ENCODE results near the gene KIF26B.
"Not testable (repeated sequence)": the region's sequence is repeated elsewhere in the genome, so short reads cannot be mapped to it uniquely, and the experiment has no call there.

The KIF26B gene

DNA sequence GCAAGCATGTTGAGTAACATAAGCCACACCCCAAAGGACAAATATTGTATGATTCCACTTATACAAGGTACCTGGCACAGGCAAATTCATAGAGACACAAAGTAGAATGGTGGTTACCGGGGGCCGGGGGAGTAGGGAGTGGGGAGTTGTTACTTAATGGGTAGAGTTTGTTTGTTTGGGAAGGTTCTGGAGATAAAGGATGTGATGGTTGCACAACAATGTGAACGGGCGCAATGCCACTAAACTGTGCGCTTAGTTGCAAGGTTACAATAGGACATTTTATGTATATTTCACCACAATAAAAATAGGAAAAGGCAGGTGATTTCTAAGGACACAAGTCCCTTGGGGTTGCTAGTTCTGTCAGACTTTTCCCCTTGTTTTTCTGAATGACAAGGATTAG lies 516.6 kb downstream of the KIF26B start:
- H3K9ac ChIP-seq (ENCODE audit: insufficient read length, low read depth): no peak overlapping the region
- H3K9me3 ChIP-seq (ENCODE audit: insufficient read depth, low read length): no peaks in the 10 kb centered on the region
- TF ChIP-seq YY1 (IDR thresholded peaks at IDR 0.05; ENCODE audit: insufficient read depth, insufficient read length) (no peak), ZNF274 (IDR thresholded peaks at IDR 0.05; ENCODE audit: low read depth, low read length) (no peak), SUZ12 (IDR thresholded peaks at IDR 0.05; ENCODE audit: extremely low read depth, insufficient read depth, insufficient read length) (no peak)

DNA sequence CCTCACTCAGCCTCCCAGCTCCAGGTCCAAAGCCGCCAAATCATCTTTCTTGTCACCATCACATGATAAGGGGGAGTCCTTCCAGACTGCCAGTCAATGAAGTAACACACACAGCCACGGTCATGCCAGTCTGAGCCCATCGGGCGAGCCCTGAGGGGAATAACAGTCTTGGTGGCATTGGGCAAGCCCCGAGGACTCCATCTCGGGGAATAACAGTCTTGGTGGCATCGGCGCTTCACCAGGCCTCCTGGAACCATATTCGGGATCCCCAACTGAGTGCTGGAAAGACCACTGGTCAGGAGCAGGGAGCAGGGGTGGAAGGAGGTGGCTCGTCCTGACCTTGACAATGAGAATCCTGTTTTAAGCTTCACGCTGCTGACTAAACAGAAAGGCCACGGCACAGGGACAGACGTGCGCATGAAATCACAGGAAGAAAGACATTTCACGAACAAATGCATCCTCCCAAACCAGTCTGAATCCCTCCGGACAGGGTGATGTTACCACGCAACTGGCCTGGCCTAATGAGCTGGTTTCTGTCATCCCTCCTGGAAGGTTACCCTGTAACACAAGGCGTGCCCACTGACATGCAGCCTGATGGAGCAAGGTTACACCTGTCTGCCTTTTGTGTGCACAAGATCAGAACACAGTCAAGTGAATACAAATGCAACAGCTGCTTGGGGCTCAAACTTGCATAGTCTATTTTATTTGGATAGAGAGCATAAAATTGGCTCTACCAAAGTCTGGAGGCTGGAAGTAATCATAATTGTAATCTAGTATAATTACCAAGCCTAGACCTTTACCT lies 517.4 kb downstream of the KIF26B start:
- no peaks in the 10 kb centered on the region for H3K9me3 ChIP-seq (ENCODE audit: insufficient read depth, low read length)
- H3K9ac ChIP-seq (ENCODE audit: insufficient read length, low read depth): no peak overlapping the region
- no peak for DNase-seq (ENCODE audit: low read depth, low spot score)
- no peak for TF ChIP-seq SUZ12 (IDR thresholded peaks at IDR 0.05; ENCODE audit: extremely low read depth, insufficient read depth, insufficient read length)
- TF ChIP-seq ZNF274 (IDR thresholded peaks at IDR 0.05; ENCODE audit: low read depth, low read length): no peak
- no peak for TF ChIP-seq YY1 (IDR thresholded peaks at IDR 0.05; ENCODE audit: insufficient read depth, insufficient read length)
- H3K27me3 ChIP-seq (ENCODE audit: insufficient read depth, insufficient read length): no peaks in the 10 kb centered on the region
- no peaks in the 10 kb centered on the region for H3K36me3 ChIP-seq (ENCODE audit: insufficient read depth, insufficient read length, low read length)
- H3K4me3 ChIP-seq (ENCODE audit: insufficient read length, low read depth): no peak overlapping the region
- no peaks in the 10 kb centered on the region for H3K4me1 ChIP-seq (ENCODE audit: insufficient read depth, insufficient read length)

More for the DNA sequence above, 516.6 kb downstream of the KIF26B start:
- H3K4me3 ChIP-seq (ENCODE audit: insufficient read length, low read depth): no peak overlapping the region
- H3K36me3 ChIP-seq (ENCODE audit: insufficient read depth, insufficient read length, low read length): no peaks in the 10 kb centered on the region
- no peaks in the 10 kb centered on the region for H3K4me1 ChIP-seq (ENCODE audit: insufficient read depth, insufficient read length)
- DNase-seq (ENCODE audit: low read depth, low spot score): no peak
- H3K27me3 ChIP-seq (ENCODE audit: insufficient read depth, insufficient read length): no peaks in the 10 kb centered on the region

DNA sequence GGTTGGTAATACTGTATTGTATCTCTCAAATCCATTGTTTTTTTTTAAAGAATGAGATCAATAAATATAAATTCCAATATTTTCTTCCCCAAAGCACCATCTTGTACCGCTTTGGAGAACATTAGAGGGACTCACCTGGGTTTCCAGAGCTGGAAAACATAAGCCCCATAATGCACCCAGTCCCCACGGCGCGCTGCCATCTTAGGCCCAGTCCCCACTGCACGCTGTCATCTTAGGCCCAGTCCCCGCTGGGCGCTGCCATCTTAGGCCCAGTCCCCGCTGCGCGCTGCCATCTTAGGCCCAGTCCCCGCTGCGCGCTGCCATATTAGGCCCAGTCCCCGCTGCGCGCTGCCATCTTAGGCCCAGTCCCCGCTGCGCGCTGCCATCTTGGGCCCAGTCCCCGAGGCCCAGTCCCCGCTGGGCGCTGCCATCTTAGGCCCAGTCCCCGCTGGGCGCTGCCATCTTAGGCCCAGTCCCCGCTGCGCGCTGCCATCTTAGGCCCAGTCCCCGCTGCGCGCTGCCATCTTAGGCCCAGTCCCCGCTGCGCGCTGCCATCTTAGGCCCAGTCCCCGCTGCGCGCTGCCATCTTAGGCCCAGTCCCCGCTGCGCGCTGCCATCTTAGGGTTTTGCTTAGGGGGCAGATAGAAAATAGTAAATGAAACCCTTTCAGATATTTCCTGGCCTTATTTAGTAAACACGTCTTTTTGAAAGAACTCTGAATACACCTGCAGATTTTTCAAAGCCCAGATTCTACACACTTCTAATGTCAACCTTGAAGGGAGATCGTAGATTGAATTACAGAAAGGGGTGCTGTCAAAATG lies 518.3 kb downstream of the KIF26B start:
- H3K27me3 ChIP-seq (ENCODE audit: insufficient read depth, insufficient read length); H3K9me3 ChIP-seq (ENCODE audit: insufficient read depth, low read length); H3K9ac ChIP-seq (ENCODE audit: insufficient read length, low read depth); DNase-seq (ENCODE audit: low read depth, low spot score); H3K4me3 ChIP-seq (ENCODE audit: insufficient read length, low read depth); H3K36me3 ChIP-seq (ENCODE audit: insufficient read depth, insufficient read length, low read length); H3K4me1 ChIP-seq (ENCODE audit: insufficient read depth, insufficient read length): not testable (repeated sequence)

DNA sequence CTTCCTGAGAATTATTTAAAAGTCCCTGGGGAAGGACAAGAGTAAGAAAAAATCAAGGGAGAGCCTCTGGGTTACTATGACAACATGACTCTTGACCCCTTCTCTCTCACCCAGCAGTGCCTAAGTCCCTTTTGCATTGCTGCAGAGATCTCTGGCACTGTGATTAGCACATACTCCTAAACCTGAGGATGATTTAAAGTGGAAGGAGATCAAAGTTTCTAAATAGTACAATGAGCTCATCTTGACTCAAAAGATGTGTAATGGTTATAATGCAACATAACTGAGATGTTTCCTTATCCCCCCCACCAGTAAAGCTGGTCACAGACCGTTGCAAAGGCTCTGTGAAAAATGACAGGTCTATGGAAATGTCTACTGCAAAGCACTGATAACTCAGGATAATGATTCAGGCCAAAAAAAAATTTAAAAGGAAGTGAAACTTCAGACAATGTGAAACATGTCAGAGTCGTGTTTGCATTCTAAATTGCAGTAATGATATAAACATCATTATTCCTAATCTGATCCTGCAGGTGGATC lies 519.2 kb downstream of the KIF26B start:
- no peaks in the 10 kb centered on the region for H3K4me1 ChIP-seq (ENCODE audit: insufficient read depth, insufficient read length)
- no peaks in the 10 kb centered on the region for H3K9me3 ChIP-seq (ENCODE audit: insufficient read depth, low read length)
- no peak for TF ChIP-seq SUZ12 (IDR thresholded peaks at IDR 0.05; ENCODE audit: extremely low read depth, insufficient read depth, insufficient read length)
- no peak for TF ChIP-seq YY1 (IDR thresholded peaks at IDR 0.05; ENCODE audit: insufficient read depth, insufficient read length)
- TF ChIP-seq ZNF274 (IDR thresholded peaks at IDR 0.05; ENCODE audit: low read depth, low read length): no peak
- no peaks in the 10 kb centered on the region for H3K36me3 ChIP-seq (ENCODE audit: insufficient read depth, insufficient read length, low read length)
- DNase-seq (ENCODE audit: low read depth, low spot score): no peak
- no peak overlapping the region for H3K9ac ChIP-seq (ENCODE audit: insufficient read length, low read depth)
- H3K27me3 ChIP-seq (ENCODE audit: insufficient read depth, insufficient read length): no peaks in the 10 kb centered on the region
- H3K4me3 ChIP-seq (ENCODE audit: insufficient read length, low read depth): no peak overlapping the region

DNA sequence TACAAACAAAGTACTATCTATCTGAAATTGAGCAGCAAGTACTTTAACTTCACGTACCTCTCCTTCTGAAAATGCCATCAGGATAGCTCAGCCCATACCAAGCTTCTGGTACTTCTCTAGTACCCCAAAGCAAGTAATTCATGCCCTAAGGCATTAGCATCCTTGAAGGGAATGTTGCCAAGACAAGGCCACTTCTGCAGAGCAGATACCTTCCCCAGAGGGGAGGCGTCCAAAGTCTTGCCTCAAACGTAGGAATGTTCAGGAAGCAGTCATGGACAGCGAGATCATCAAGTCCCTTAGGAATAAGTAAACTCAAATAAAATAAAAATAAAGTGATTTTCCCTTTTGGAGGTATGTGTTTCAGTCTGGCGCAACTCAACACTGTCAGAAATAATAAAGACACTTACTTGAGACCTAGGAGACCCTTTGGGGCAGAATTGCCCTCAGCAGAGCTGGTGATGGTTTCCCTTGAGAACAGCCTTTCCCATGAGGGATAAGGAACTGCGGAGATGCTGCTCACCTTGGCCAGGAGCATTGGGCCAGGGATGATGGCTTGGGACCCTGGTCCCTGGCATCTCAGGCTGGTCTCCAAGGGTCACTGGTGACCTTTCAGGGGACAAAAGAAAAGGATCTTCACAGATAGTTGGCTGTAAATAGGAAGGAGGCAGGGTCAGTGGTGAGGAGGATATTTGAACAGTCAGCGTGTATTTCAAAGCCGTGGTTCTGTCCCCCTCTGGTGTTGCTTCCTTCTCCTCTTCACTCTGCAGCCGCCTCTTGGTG lies 522.9 kb downstream of the KIF26B start:
- Histone ChIP-seq H3K36me3 (ENCODE audit: insufficient read depth, insufficient read length, low read length) (no peaks in the 10 kb centered on the region), H3K4me3 (ENCODE audit: insufficient read length, low read depth) (no peak overlapping the region), H3K9me3 (ENCODE audit: insufficient read depth, low read length) (no peaks in the 10 kb centered on the region), H3K4me1 (ENCODE audit: insufficient read depth, insufficient read length) (no peaks in the 10 kb centered on the region), H3K27me3 (ENCODE audit: insufficient read depth, insufficient read length) (no peaks in the 10 kb centered on the region), H3K9ac (ENCODE audit: insufficient read length, low read depth) (no peak overlapping the region)
- DNase-seq (ENCODE audit: low read depth, low spot score): no peak
- TF ChIP-seq YY1 (IDR thresholded peaks at IDR 0.05; ENCODE audit: insufficient read depth, insufficient read length): no peak
- TF ChIP-seq ZNF274 (IDR thresholded peaks at IDR 0.05; ENCODE audit: low read depth, low read length): no peak
- TF ChIP-seq SUZ12 (IDR thresholded peaks at IDR 0.05; ENCODE audit: extremely low read depth, insufficient read depth, insufficient read length): no peak

DNA sequence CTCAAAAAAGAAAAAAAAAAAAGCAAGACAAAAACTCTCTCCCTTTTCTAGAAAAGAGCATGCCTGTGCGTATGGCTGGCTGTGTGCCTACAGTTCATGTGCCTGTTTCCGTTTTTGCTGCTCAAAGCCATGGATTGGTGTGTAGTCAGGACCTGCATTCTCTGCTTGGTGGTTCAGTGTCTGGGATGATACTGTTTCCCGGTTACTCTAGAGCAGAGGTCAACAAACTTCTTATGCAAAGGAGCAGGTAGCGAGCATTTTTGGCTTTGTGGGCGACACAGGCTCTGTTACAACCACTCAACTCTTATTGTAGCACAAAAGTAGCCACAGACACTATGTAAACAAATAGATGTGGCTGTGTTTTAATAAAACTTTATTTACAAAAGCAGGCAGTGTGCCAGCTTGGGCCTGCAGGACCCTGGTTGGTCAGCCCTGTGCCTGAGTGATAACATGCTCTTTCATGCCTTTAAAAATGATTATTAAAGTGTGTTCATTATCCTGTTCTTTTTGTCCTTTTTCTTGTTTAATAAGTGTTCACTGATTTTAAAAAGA lies 524.2 kb downstream of the KIF26B start:
- H3K9me3 ChIP-seq (ENCODE audit: insufficient read depth, low read length): no peaks in the 10 kb centered on the region
- no peak overlapping the region for H3K9ac ChIP-seq (ENCODE audit: insufficient read length, low read depth)
- DNase-seq (ENCODE audit: low read depth, low spot score): no peak
- no peaks in the 10 kb centered on the region for H3K4me1 ChIP-seq (ENCODE audit: insufficient read depth, insufficient read length)
- H3K36me3 ChIP-seq (ENCODE audit: insufficient read depth, insufficient read length, low read length): no peaks in the 10 kb centered on the region
- H3K4me3 ChIP-seq (ENCODE audit: insufficient read length, low read depth): no peak overlapping the region
- no peaks in the 10 kb centered on the region for H3K27me3 ChIP-seq (ENCODE audit: insufficient read depth, insufficient read length)
- TF ChIP-seq SUZ12 (IDR thresholded peaks at IDR 0.05; ENCODE audit: extremely low read depth, insufficient read depth, insufficient read length) (no peak), YY1 (IDR thresholded peaks at IDR 0.05; ENCODE audit: insufficient read depth, insufficient read length) (no peak), ZNF274 (IDR thresholded peaks at IDR 0.05; ENCODE audit: low read depth, low read length) (no peak)

Measured in NT2/D1 (cell line).